Right lobe of liver (tissue), 6 donors: ENCODE results near the gene PHF3. TPM values are rescaled to one million over a fixed set of nuclear protein-coding genes. Genes with fewer than 3 reads are reported as not detected.
A peak's percentile ranks its signal among the peaks of the same experiment; 100 is the strongest.

Source experiments
- ATAC-seq, 4 donors: fragments of 200-7000 bp; cut with Tn5 transposase; one replicate each; pipeline ENCODE4 v1.9.1; 2020; ENCODE audit warnings: mild to moderate bottlenecking in 4 of 4, moderate library complexity in 4 of 4
- DNase-seq, 3 donors: peaks; one replicate each; pipeline ENCODE4 v3.0.0-alpha.2; 2020
- H3K27ac ChIP-seq, 3 donors: fragments of 200-600 bp; one replicate each; pipeline ENCODE4 v1.8.0; 2022
- H3K27me3 ChIP-seq, 2 donors: fragments of 200-600 bp; one replicate each; pipeline ENCODE4 v1.8.0; 2022
- H3K36me3 ChIP-seq, 4 donors: fragments of 200-600 bp; sonication (generic) in 1 of 4; one replicate each; pipeline versions ENCODE4 v1.5.1 to v1.8.0; 2017 to 2022; ENCODE audit warnings: control low read depth in 1 of 4
- H3K4me1 ChIP-seq, 4 donors: fragments of 200-600 bp; sonication (generic) in 1 of 4; one replicate each; pipeline versions ENCODE4 v1.5.1 to v1.8.0; 2017 to 2022; ENCODE audit warnings: control low read depth in 1 of 4
- H3K4me3 ChIP-seq, 3 donors: fragments of 200-600 bp; one replicate each; pipeline ENCODE4 v1.8.0; 2022
- H3K9me3 ChIP-seq, 4 donors: fragments of 200-600 bp; sonication (generic) in 1 of 4; one replicate each; pipeline versions ENCODE4 v1.5.1 to v1.8.0; 2017 to 2022; ENCODE audit warnings: control low read depth in 1 of 4
- CTCF ChIP-seq, 4 donors: fragments of 200-600 bp in 3 of 4; fragments of 450-650 bp in 1 of 4; IDR thresholded peaks; one replicate each; pipeline versions ENCODE4 v1.5.1 to v1.8.0; 2016 to 2022; ENCODE audit warnings: antibody characterized with exemption in 4 of 4, mild to moderate bottlenecking in 2 of 4
- POLR2A ChIP-seq: fragments of 450-650 bp; IDR thresholded peaks from one replicate; pipeline ENCODE4 v1.6.1; 2017; ENCODE audit warnings: antibody characterized with exemption, mild to moderate bottlenecking
- WGBS: methylation state at CpG from one replicate; pipeline ENCODE4 v1.1.6; 2018; ENCODE audit warnings: low coverage, low lambda C conversion rate; ENCODE audit not compliant: insufficient coverage; ENCODE audit errors: missing lambda C conversion rate; 5-methylcytosine and 5-hydroxymethylcytosine counted together
- intact Hi-C, 2 donors: fragments of 100-400 bp; cut with DNase I; formaldehyde crosslinking; loops; one replicate each; pipeline versions ENCODE4 v1.11.2 to v1.14.1; 2022
- total RNA-seq, 6 experiments: library from RNA; depleted of rRNA in 2 of 6; stranded (reverse); fragments of >200 nt in 2 of 6; fragmentation: NEBNext Ultra II Directional in 3 of 6; extraction: Animal tissue kit (Norgen Biotek cat#: 25700) in 3 of 6; gene quantifications; one replicate each; pipeline versions ENCODE4 v1.1.0 to v1.2.4, GENCODE V29; 2016 to 2023
- donor health status: DM: no; HTN: yes; CAD: no.
- donor health status: DM: no; HTN: no; CAD: no.
- donor health status: DM: no; HTN: no; CAD: no.
- donor health status: DM: no; HTN: yes; CAD: no.
- donor health status: DM: no; HTN: yes; CAD: no.

The PHF3 gene
- total RNA-seq, 6 experiments from 2014 or later = 22.1 to 35.2 (median 31.5) TPM

- Histone ChIP-seq H3K36me3 (no peaks in the 10 kb centered on the region), H3K27ac (peak overlapping the region in 2 of 3 donors; percentile 20 to 26), H3K4me1 (no peaks in the 10 kb centered on the region), H3K27me3 (no peaks in the 10 kb centered on the region), H3K4me3 (peak overlapping the region; percentile 41 to 52 (median 51)), H3K9me3 (no peaks in the 10 kb centered on the region)
- DNase-seq (peak; percentile 71 to 83 (median 79)), ATAC-seq (peak; percentile 99 to 100 (median 99))
- no peak for TF ChIP-seq POLR2A
- TF ChIP-seq CTCF (IDR thresholded peaks at IDR 0.05) = peak; percentile 85 to 89 (median 88)
- intact Hi-C loops = loop anchor here in 1 of 2 donors (10.0 kb wide), 1 partner anchor 166 kb away; no protein-coding TSS in a partner anchor
- WGBS = 4% methylated on average over 21 of the region's 23 CpGs
Measured at GRCh38 chr6:63598049-63599036, 37.3 kb upstream of the PHF3 start.

DNA sequence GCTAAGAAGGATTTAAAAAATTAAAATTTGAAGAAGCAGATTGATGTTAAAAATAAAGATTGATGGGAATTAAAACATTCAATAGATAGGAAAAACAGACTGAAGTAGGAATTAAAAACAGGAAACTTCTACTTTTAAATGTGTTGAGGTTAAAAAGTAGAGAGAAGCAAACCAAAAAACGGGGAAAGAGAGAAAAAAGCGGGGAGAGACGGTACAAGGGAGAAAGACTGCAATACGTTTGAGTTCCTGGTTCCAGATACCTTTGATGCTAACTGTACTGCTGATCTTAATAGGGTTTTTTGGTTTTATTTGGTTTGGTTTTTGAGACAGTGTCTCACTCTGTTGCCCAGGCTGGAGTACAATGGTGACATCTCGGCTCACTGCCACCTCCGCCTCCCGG, 36.4 kb upstream of the PHF3 start:
- WGBS = 64% methylated on average over 7 of the region's 7 CpGs
- no peaks in the 10 kb centered on the region for H3K27me3 ChIP-seq
- H3K9me3 ChIP-seq = no peaks in the 10 kb centered on the region
- ATAC-seq (no peak), DNase-seq (no peak)
- no peak overlapping the region for H3K27ac ChIP-seq
- no peak for TF ChIP-seq POLR2A
- no peak for TF ChIP-seq CTCF (IDR thresholded peaks at IDR 0.05)
- H3K4me3 ChIP-seq = no peak overlapping the region
- intact Hi-C loops = loop anchor here in 1 of 2 donors (10.0 kb wide), 1 partner anchor 166 kb away; no protein-coding TSS in a partner anchor
- no peaks in the 10 kb centered on the region for H3K36me3 ChIP-seq
- no peaks in the 10 kb centered on the region for H3K4me1 ChIP-seq

DNA sequence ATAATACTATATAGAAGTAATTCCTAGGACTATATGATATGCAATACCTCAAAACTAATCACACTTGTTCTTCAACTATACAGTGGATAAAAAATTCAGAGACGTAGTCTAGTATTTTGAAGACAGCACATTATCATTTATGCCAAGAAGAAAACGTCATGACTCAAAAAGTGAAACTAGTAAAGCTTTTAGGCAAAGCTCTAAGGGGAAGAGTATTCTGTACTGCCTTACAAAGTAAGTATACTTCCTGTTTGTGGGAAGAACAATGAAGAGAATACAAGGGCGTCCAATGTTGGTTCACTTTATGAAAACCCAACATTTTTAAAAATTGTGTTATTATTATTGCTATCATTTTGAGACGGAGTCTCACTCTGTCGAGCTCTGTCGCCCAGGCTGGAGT, 35.5 kb upstream of the PHF3 start:
- DNase-seq (no peak), ATAC-seq (no peak)
- H3K36me3 ChIP-seq = no peaks in the 10 kb centered on the region
- no peak overlapping the region for H3K27ac ChIP-seq
- no peak overlapping the region for H3K4me3 ChIP-seq
- WGBS = 49% methylated on average over 5 of the region's 6 CpGs
- no peaks in the 10 kb centered on the region for H3K9me3 ChIP-seq
- intact Hi-C loops = no loop called here
- TF ChIP-seq POLR2A = no peak
- TF ChIP-seq CTCF (IDR thresholded peaks at IDR 0.05) = no peak
- H3K4me1 ChIP-seq = no peaks in the 10 kb centered on the region
- H3K27me3 ChIP-seq = no peaks in the 10 kb centered on the region

- intact Hi-C loops = no loop called here
- no peaks in the 10 kb centered on the region for H3K36me3 ChIP-seq
Measured at GRCh38 chr6:63609231-63609630, 26.4 kb upstream of the PHF3 start.

More at GRCh38 chr6:63609231-63609630, 26.4 kb upstream of the PHF3 start:
- 94% methylated on average over 1 of the region's 1 CpG for WGBS
- Histone ChIP-seq H3K4me1 (no peaks in the 10 kb centered on the region), H3K4me3 (no peak overlapping the region), H3K27me3 (no peaks in the 10 kb centered on the region), H3K27ac (no peak overlapping the region), H3K9me3 (no peaks in the 10 kb centered on the region)
- DNase-seq = no peak
- ATAC-seq = no peak
- TF ChIP-seq POLR2A (no peak), CTCF (IDR thresholded peaks at IDR 0.05) (no peak)
